Right lobe of liver (tissue), 4 donors: ENCODE data around the gene COX7C.

ENCODE experiments used
- CTCF ChIP-seq, 4 donors: fragments of 200-600 bp in 3 of 4; fragments of 450-650 bp in 1 of 4; IDR thresholded peaks; one replicate each; pipeline versions ENCODE4 v1.5.1 to v1.8.0; 2016 to 2022; ENCODE audit warnings: antibody characterized with exemption in 4 of 4, mild to moderate bottlenecking in 2 of 4
- POLR2A ChIP-seq: fragments of 450-650 bp; IDR thresholded peaks from one replicate; pipeline ENCODE4 v1.6.1; 2017; ENCODE audit warnings: antibody characterized with exemption, mild to moderate bottlenecking
- donor health status: DM: no; HTN: no; CAD: no.
- donor health status: DM: no; HTN: no; CAD: no.
- donor health status: DM: no; HTN: yes; CAD: no.

GRCh38 chr5:86631165-86631564, 13.4 kb downstream of the COX7C start:
- TF ChIP-seq POLR2A (no peak), CTCF (IDR thresholded peaks at IDR 0.05) (no peak)
